ENCODE measurements around the gene WTIP.

Gene WTIP

DNA sequence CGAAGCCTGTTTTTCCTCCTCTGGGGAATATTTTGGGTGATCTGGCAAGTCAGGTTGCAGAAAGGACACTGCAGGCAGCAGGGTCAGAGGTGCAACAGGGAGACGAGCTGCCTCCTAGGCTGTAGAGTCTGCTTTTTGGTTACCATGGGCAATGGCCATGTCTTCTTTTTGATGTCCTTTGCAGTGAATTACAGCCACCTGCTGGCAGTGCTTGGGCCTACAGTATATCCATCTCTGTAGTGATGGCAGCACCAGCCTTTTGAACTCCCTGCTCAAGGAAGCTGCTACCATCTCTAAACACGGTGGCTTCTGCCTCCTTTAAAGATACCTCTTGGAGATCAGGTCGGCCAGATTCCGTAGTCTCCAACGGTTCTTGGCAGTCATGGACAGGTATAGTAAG lies 73.9 kb downstream of the WTIP start:
- no peak overlapping the region for H3K4me3 ChIP-seq (ENCODE audit: low read length)
- TF ChIP-seq ZNF274 (IDR thresholded peaks at IDR 0.05; ENCODE audit: low read depth, low read length), result no peak

DNA sequence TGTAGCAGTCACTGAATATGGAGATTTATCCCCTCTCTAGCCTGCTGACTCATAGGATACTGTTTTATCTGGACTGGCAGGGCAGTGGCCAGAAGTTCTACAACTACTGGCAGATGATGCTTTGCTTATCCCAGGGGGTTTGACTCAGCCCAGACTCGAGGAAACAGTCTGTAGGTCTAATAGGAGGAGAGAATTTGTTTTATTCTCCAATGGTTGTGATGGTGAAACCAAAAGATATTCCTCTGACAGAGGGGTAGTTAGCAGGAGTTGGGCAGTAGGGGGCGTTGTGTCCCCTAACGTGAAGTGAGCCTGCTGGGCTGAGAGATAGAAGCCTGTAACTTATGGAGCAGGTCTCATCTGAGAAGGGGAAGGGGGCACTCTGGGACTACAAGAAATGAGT lies 74.9 kb downstream of the WTIP start:
- TF ChIP-seq ZNF274 (IDR thresholded peaks at IDR 0.05; ENCODE audit: low read depth, low read length), result no peak
- no peak overlapping the region for H3K4me3 ChIP-seq (ENCODE audit: low read length)

DNA sequence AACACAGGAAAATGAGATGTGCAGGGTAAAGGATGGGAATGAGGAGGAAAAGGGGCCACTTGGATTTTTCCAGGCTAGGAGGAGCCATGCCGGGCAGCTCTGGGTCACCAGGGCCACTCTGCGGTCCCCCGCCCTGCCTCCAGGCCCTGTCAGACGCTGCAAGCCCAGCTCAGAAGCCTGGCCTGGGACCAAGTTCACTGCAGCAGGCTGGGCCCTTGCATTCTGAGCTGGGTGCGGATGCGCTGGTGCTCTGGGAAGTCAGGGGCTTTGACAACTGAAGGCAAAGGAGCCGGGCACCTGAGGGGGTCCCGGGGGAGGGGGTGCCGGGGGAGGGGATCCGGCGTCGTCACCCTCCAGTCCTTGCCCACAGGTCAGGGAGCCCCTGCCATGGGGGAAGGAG lies 77.5 kb downstream of the WTIP start:
- TF ChIP-seq ZNF274 (IDR thresholded peaks at IDR 0.05; ENCODE audit: low read depth, low read length), result no peak
- H3K4me3 ChIP-seq (ENCODE audit: low read length), result no peak overlapping the region

DNA sequence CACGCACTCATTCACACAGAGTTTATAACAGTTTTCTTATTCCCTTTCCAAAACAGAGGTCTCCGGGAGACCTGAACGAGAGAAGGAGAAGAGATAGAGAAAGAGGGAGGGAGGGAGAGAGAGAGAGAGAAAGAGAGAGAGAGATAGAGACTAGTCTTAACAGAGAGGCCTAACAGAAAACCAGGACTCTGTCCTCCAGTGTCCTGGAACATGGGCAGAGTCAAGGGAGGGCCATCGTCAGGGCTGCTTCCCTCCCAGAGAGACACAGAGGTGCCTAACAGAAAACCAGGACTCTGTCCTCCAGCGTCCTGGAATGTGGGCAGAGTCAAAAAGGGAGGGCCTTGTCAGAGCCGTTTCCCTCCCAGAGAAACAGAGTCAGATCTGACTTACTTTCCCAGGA lies 78.7 kb downstream of the WTIP start:
- H3K4me3 ChIP-seq (ENCODE audit: low read length), result no peak overlapping the region
- TF ChIP-seq ZNF274 (IDR thresholded peaks at IDR 0.05; ENCODE audit: low read depth, low read length), result no peak

All from GM08714 (cell line).